ENCODE measurements around the gene RGS21.
"Not testable (repeated sequence)": the region's sequence is repeated elsewhere in the genome, so short reads cannot be mapped to it uniquely, and the experiment has no call there.

Gene RGS21

GRCh38 chr1:192284927-192285326 lies 31.9 kb upstream of the RGS21 start:
- TF ChIP-seq CTCF (IDR thresholded peaks at IDR 0.05; ENCODE audit: unreplicated experiment in 3 of 3), result no peak
- Mint-ChIP-seq H3K27ac (no peak overlapping the region), H3K4me1 (no peaks in the 10 kb centered on the region), H3K36me3 (ENCODE audit: low read depth) (no peaks in the 10 kb centered on the region), H3K27me3 (ENCODE audit: low read depth) (peaks cover 6% of the 10 kb centered on the region), H3K4me3 (no peak overlapping the region), H3K9me3 (peaks cover 58% of the 10 kb centered on the region)

- peaks cover 6% of the 10 kb centered on the region for H3K27me3 Mint-ChIP-seq (ENCODE audit: low read depth)
- peaks cover 3% of the 10 kb centered on the region for H3K36me3 Mint-ChIP-seq (ENCODE audit: low read depth)
- TF ChIP-seq CTCF (IDR thresholded peaks at IDR 0.05; ENCODE audit: unreplicated experiment in 3 of 3), result no peak
Observed at GRCh38 chr1:192303029-192303428, 13.8 kb upstream of the RGS21 start.

GRCh38 chr1:192308314-192308713 lies 8.5 kb upstream of the RGS21 start:
- H3K27me3 Mint-ChIP-seq (ENCODE audit: low read depth); H3K4me1 Mint-ChIP-seq; H3K9me3 Mint-ChIP-seq; H3K27ac Mint-ChIP-seq; H3K4me3 Mint-ChIP-seq; H3K36me3 Mint-ChIP-seq (ENCODE audit: low read depth): not testable (repeated sequence)

More at GRCh38 chr1:192303029-192303428, 13.8 kb upstream of the RGS21 start:
- Mint-ChIP-seq H3K27ac (no peak overlapping the region), H3K4me1 (no peaks in the 10 kb centered on the region), H3K9me3 (peaks cover 7% of the 10 kb centered on the region), H3K4me3 (no peak overlapping the region)

- TF ChIP-seq CTCF (IDR thresholded peaks at IDR 0.05; ENCODE audit: unreplicated experiment in 3 of 3), result peak; percentile 63 to 73 (median 66)
Observed at GRCh38 chr1:192311281-192311680, 5.5 kb upstream of the RGS21 start.

GRCh38 chr1:192327997-192328396 lies 11.2 kb downstream of the RGS21 start:
- Mint-ChIP-seq H3K27me3 (ENCODE audit: low read depth) (no peaks in the 10 kb centered on the region), H3K4me1 (no peaks in the 10 kb centered on the region), H3K27ac (no peak overlapping the region), H3K9me3 (no peaks in the 10 kb centered on the region), H3K36me3 (ENCODE audit: low read depth) (no peaks in the 10 kb centered on the region), H3K4me3 (no peak overlapping the region)
- no peak for TF ChIP-seq CTCF (IDR thresholded peaks at IDR 0.05; ENCODE audit: unreplicated experiment in 3 of 3)

More at GRCh38 chr1:192311281-192311680, 5.5 kb upstream of the RGS21 start:
- Mint-ChIP-seq H3K36me3 (ENCODE audit: low read depth) (peaks cover 4% of the 10 kb centered on the region), H3K4me1 (no peaks in the 10 kb centered on the region), H3K27me3 (ENCODE audit: low read depth) (no peaks in the 10 kb centered on the region), H3K9me3 (peaks cover 10% of the 10 kb centered on the region), H3K4me3 (no peak overlapping the region), H3K27ac (no peak overlapping the region)

GRCh38 chr1:192342842-192343241 lies 26.1 kb downstream of the RGS21 start:
- Mint-ChIP-seq H3K27me3 (ENCODE audit: low read depth) (no peaks in the 10 kb centered on the region), H3K4me3 (no peak overlapping the region), H3K9me3 (no peaks in the 10 kb centered on the region), H3K27ac (no peak overlapping the region), H3K36me3 (ENCODE audit: low read depth) (no peaks in the 10 kb centered on the region), H3K4me1 (no peaks in the 10 kb centered on the region)
- TF ChIP-seq CTCF (IDR thresholded peaks at IDR 0.05; ENCODE audit: unreplicated experiment in 3 of 3), result no peak
